Mesothelial cell of epicardium (in vitro differentiated cells): ENCODE results near the gene FAM174C. TPM values are rescaled to one million over a fixed set of nuclear protein-coding genes. Genes with fewer than 3 reads are reported as not detected.

Source experiments
- DNase-seq, 2 experiments: peaks; one replicate each; pipeline ENCODE4 v3.0.0; 2021; ENCODE audit warnings: low spot score in 2 of 2; ENCODE audit not compliant: unreplicated experiment in 2 of 2
- H3K27ac Mint-ChIP-seq: 2 replicates; pipeline ENCODE4 v1.8.0; 2021; ENCODE audit warnings: mixed read lengths
- H3K27me3 Mint-ChIP-seq: 2 replicates; pipeline ENCODE4 v1.8.0; 2021; ENCODE audit warnings: low read depth, mixed read lengths
- H3K36me3 Mint-ChIP-seq: 2 replicates; pipeline ENCODE4 v1.8.0; 2021; ENCODE audit warnings: mixed read lengths
- H3K4me1 Mint-ChIP-seq: 2 replicates; pipeline ENCODE4 v1.8.0; 2021; ENCODE audit warnings: mixed read lengths
- H3K4me3 Mint-ChIP-seq: 2 replicates; pipeline ENCODE4 v1.8.0; 2021; ENCODE audit warnings: mild to moderate bottlenecking, moderate library complexity, mixed read lengths
- H3K9me3 Mint-ChIP-seq: 2 replicates; pipeline ENCODE4 v1.8.0; 2021; ENCODE audit warnings: mixed read lengths
- CTCF ChIP-seq: fragments of 200-600 bp; sonication (generic); IDR thresholded peaks from one replicate; pipeline ENCODE4 v1.5.0; 2021; ENCODE audit warnings: antibody characterized with exemption; ENCODE audit not compliant: unreplicated experiment
- total RNA-seq: library from RNA; stranded (reverse); gene quantifications from 3 replicates; pipeline ENCODE4 v1.2.1, GENCODE V29; 2021

FAM174C gene
- total RNA-seq, 1 donor from 2014 or later, result 24.4 TPM

- no peaks in the 10 kb centered on the region for H3K36me3 Mint-ChIP-seq
- no peaks in the 10 kb centered on the region for H3K9me3 Mint-ChIP-seq
- peaks cover 3% of the 10 kb centered on the region for H3K27me3 Mint-ChIP-seq
- H3K4me1 Mint-ChIP-seq, result no peaks in the 10 kb centered on the region
- TF ChIP-seq CTCF, result no peak
- H3K4me3 Mint-ChIP-seq, result no peak overlapping the region
- DNase-seq, result no peak
- H3K27ac Mint-ChIP-seq, result no peak overlapping the region
Measured at GRCh38 chr19:1324249-1324805, 49.0 kb downstream of the FAM174C start.

GRCh38 chr19:1324806-1325567, 49.7 kb downstream of the FAM174C start:
- DNase-seq, result no peak
- TF ChIP-seq CTCF, result no peak
- Mint-ChIP-seq H3K27me3 (peaks cover 3% of the 10 kb centered on the region), H3K36me3 (no peaks in the 10 kb centered on the region), H3K9me3 (no peaks in the 10 kb centered on the region), H3K27ac (no peak overlapping the region), H3K4me3 (no peak overlapping the region), H3K4me1 (no peaks in the 10 kb centered on the region)

GRCh38 chr19:1325568-1326294, 50.4 kb downstream of the FAM174C start:
- no peaks in the 10 kb centered on the region for H3K4me1 Mint-ChIP-seq
- no peak for TF ChIP-seq CTCF
- no peaks in the 10 kb centered on the region for H3K9me3 Mint-ChIP-seq
- DNase-seq, result no peak
- no peaks in the 10 kb centered on the region for H3K36me3 Mint-ChIP-seq
- peaks cover 3% of the 10 kb centered on the region for H3K27me3 Mint-ChIP-seq
- H3K4me3 Mint-ChIP-seq, result no peak overlapping the region
- no peak overlapping the region for H3K27ac Mint-ChIP-seq

GRCh38 chr19:1327125-1327524, 51.8 kb downstream of the FAM174C start:
- Mint-ChIP-seq H3K9me3 (no peaks in the 10 kb centered on the region), H3K27ac (no peak overlapping the region)

More at GRCh38 chr19:1327125-1327524, 51.8 kb downstream of the FAM174C start:
- DNase-seq, result no peak
- no peak for TF ChIP-seq CTCF
- Mint-ChIP-seq H3K27me3 (peaks cover 3% of the 10 kb centered on the region), H3K4me3 (no peak overlapping the region), H3K4me1 (no peaks in the 10 kb centered on the region), H3K36me3 (no peaks in the 10 kb centered on the region)

Other genes starting within 250 kb of the FAM174C start
- gene CNN2, start 248.9 kb upstream of the FAM174C start, total RNA-seq, result 492 to 501 TPM (median 493 TPM) in 3 replicates
- gene ABCA7, start 235.4 kb upstream of the FAM174C start, total RNA-seq, result 18.0 to 22.5 TPM (median 20.1 TPM) in 3 replicates
- 2.4 to 3.8 TPM (median 3.2 TPM) in 3 replicates for gene ARHGAP45, start 208.4 kb upstream of the FAM174C start, total RNA-seq
- 137 to 145 TPM (median 143 TPM) in 3 replicates for gene POLR2E, start 180.2 kb upstream of the FAM174C start, total RNA-seq
- gene GPX4, start 171.5 kb upstream of the FAM174C start, total RNA-seq, result 190 to 208 TPM (median 201 TPM) in 3 replicates
- gene SBNO2, start 101.3 kb upstream of the FAM174C start, total RNA-seq, result 48.5 to 56.1 TPM (median 53.0 TPM) in 3 replicates
- gene STK11, start 69.8 kb upstream of the FAM174C start, total RNA-seq, result 71.7 to 73.0 TPM (median 71.8 TPM) in 3 replicates
- 9.0 to 10.4 TPM (median 9.2 TPM) in 3 replicates for gene CBARP, start 37.5 kb upstream of the FAM174C start, total RNA-seq
- 105 to 115 TPM (median 108 TPM) in 3 replicates for gene ATP5F1D, start 33.8 kb upstream of the FAM174C start, total RNA-seq
- gene MIDN, start 26.9 kb upstream of the FAM174C start, total RNA-seq, result 168 to 177 TPM (median 172 TPM) in 3 replicates
- gene CIRBP, start 6.2 kb upstream of the FAM174C start, total RNA-seq, result 659 to 674 TPM (median 670 TPM) in 3 replicates
- gene EFNA2, start 10.3 kb downstream of the FAM174C start, total RNA-seq, result 13.1 to 15.0 TPM (median 14.0 TPM) in 3 replicates
- 52.2 to 56.8 TPM (median 55.9 TPM) in 3 replicates for gene NDUFS7, start 108.4 kb downstream of the FAM174C start, total RNA-seq
- 41.5 to 44.5 TPM (median 42.6 TPM) in 3 replicates for gene GAMT, start 126.0 kb downstream of the FAM174C start, total RNA-seq
- 130 to 134 TPM (median 131 TPM) in 3 replicates for gene DAZAP1, start 132.1 kb downstream of the FAM174C start, total RNA-seq
- 1,014 to 1,040 TPM (median 1,034 TPM) in 3 replicates for gene RPS15, start 162.9 kb downstream of the FAM174C start, total RNA-seq
- gene APC2, start 174.6 kb downstream of the FAM174C start, total RNA-seq, result 2.3 to 2.8 TPM (median 2.4 TPM) in 3 replicates
- 29.4 to 34.2 TPM (median 30.0 TPM) in 3 replicates for gene C19orf25, start 203.7 kb downstream of the FAM174C start, total RNA-seq
- 20.9 to 24.0 TPM (median 22.6 TPM) in 3 replicates for gene PCSK4, start 214.8 kb downstream of the FAM174C start, total RNA-seq
- 3.6 to 3.9 TPM (median 3.8 TPM) in 3 replicates for gene REEP6, start 215.7 kb downstream of the FAM174C start, total RNA-seq
- 4.0 to 4.6 TPM (median 4.3 TPM) in 3 replicates for gene ADAMTSL5, start 237.5 kb downstream of the FAM174C start, total RNA-seq
- gene PLK5, start 248.5 kb downstream of the FAM174C start, total RNA-seq, result 0.38 to 0.51 TPM (median 0.38 TPM) in 3 replicates